KOPT-K1 (cell line): Measurements from ENCODE around the gene PTCH1.

Source experiments
- H3K27ac ChIP-seq: fragments of 200-600 bp; sonication (generic); 2 replicates; pipeline ENCODE4 v1.5.1; 2016; ENCODE audit warnings: antibody characterized with exemption, mild to moderate bottlenecking, low read depth, low read length; ENCODE audit not compliant: poor library complexity, severe bottlenecking
- H3K36me3 ChIP-seq: fragments of 200-600 bp; sonication (generic); 2 replicates; pipeline ENCODE4 v1.5.1; 2017; ENCODE audit warnings: antibody characterized with exemption, mild to moderate bottlenecking, low read length, moderate library complexity; ENCODE audit not compliant: insufficient read depth
- H3K9me3 ChIP-seq: fragments of 200-600 bp; sonication (generic); 2 replicates; pipeline ENCODE4 v1.5.1; 2017; ENCODE audit warnings: antibody characterized with exemption, low read length, mild to moderate bottlenecking; ENCODE audit not compliant: insufficient read depth, poor library complexity, severe bottlenecking

Gene PTCH1

GRCh38 chr9:95495529-95495928, 21.2 kb downstream of the PTCH1 start:
- no peaks in the 10 kb centered on the region for H3K9me3 ChIP-seq
- no peaks in the 10 kb centered on the region for H3K36me3 ChIP-seq
- no peak overlapping the region for H3K27ac ChIP-seq

GRCh38 chr9:95494416-95495371, 22.1 kb downstream of the PTCH1 start:
- H3K27ac ChIP-seq, result peak overlapping the region; percentile 90
- no peaks in the 10 kb centered on the region for H3K9me3 ChIP-seq
- H3K36me3 ChIP-seq, result no peaks in the 10 kb centered on the region

- Histone ChIP-seq H3K36me3 (no peaks in the 10 kb centered on the region), H3K27ac (peak overlapping the region; percentile 90), H3K9me3 (no peaks in the 10 kb centered on the region)
Observed at GRCh38 chr9:95494022-95494415, 22.8 kb downstream of the PTCH1 start.

- no peaks in the 10 kb centered on the region for H3K36me3 ChIP-seq
- H3K9me3 ChIP-seq, result no peaks in the 10 kb centered on the region
- peak overlapping the region; percentile 90 for H3K27ac ChIP-seq
Observed at GRCh38 chr9:95493402-95493801, 23.4 kb downstream of the PTCH1 start.

- Histone ChIP-seq H3K9me3 (no peaks in the 10 kb centered on the region), H3K27ac (no peak overlapping the region), H3K36me3 (no peaks in the 10 kb centered on the region)
Observed at GRCh38 chr9:95491543-95492320, 25.0 kb downstream of the PTCH1 start.

- Histone ChIP-seq H3K9me3 (no peaks in the 10 kb centered on the region), H3K27ac (no peak overlapping the region), H3K36me3 (no peaks in the 10 kb centered on the region)
Observed at GRCh38 chr9:95488954-95489353, 27.8 kb downstream of the PTCH1 start.

- no peaks in the 10 kb centered on the region for H3K36me3 ChIP-seq
- H3K9me3 ChIP-seq, result no peaks in the 10 kb centered on the region
- no peak overlapping the region for H3K27ac ChIP-seq
Observed at GRCh38 chr9:95486318-95486717, 30.5 kb downstream of the PTCH1 start.

GRCh38 chr9:95484225-95484624, 32.5 kb downstream of the PTCH1 start:
- Histone ChIP-seq H3K9me3 (no peaks in the 10 kb centered on the region), H3K27ac (no peak overlapping the region), H3K36me3 (no peaks in the 10 kb centered on the region)

GRCh38 chr9:95483431-95483830, 33.3 kb downstream of the PTCH1 start:
- H3K27ac ChIP-seq, result no peak overlapping the region
- H3K36me3 ChIP-seq, result no peaks in the 10 kb centered on the region
- H3K9me3 ChIP-seq, result no peaks in the 10 kb centered on the region

- no peaks in the 10 kb centered on the region for H3K36me3 ChIP-seq
- no peak overlapping the region for H3K27ac ChIP-seq
- no peaks in the 10 kb centered on the region for H3K9me3 ChIP-seq
Observed at GRCh38 chr9:95482621-95483020, 34.1 kb downstream of the PTCH1 start.

- Histone ChIP-seq H3K9me3 (no peaks in the 10 kb centered on the region), H3K27ac (no peak overlapping the region), H3K36me3 (no peaks in the 10 kb centered on the region)
Observed at GRCh38 chr9:95481000-95481399, 35.8 kb downstream of the PTCH1 start.

- Histone ChIP-seq H3K9me3 (no peaks in the 10 kb centered on the region), H3K36me3 (no peaks in the 10 kb centered on the region), H3K27ac (no peak overlapping the region)
Observed at GRCh38 chr9:95480346-95480745, 36.4 kb downstream of the PTCH1 start.

GRCh38 chr9:95479330-95479729, 37.4 kb downstream of the PTCH1 start:
- Histone ChIP-seq H3K27ac (no peak overlapping the region), H3K36me3 (no peaks in the 10 kb centered on the region), H3K9me3 (no peaks in the 10 kb centered on the region)

- Histone ChIP-seq H3K36me3 (no peaks in the 10 kb centered on the region), H3K27ac (no peak overlapping the region), H3K9me3 (no peaks in the 10 kb centered on the region)
Observed at GRCh38 chr9:95478335-95478734, 38.4 kb downstream of the PTCH1 start.

GRCh38 chr9:95477885-95478284, 38.9 kb downstream of the PTCH1 start:
- H3K36me3 ChIP-seq, result no peaks in the 10 kb centered on the region
- H3K27ac ChIP-seq, result no peak overlapping the region
- H3K9me3 ChIP-seq, result no peaks in the 10 kb centered on the region
